Peyer's patch (tissue), 4 donors: Measurements from ENCODE around the gene DCLK1.

ENCODE experiments used
- CTCF ChIP-seq, 6 experiments: fragments of 450-650 bp in 4 of 6; fragments of 200-600 bp in 2 of 6; sonication (generic) in 1 of 6; IDR thresholded peaks; one replicate each; pipeline ENCODE4 v1.5.1; 2017 to 2019; ENCODE audit warnings: antibody characterized with exemption in 6 of 6, mild to moderate bottlenecking in 3 of 6, moderate library complexity in 1 of 6
- POLR2A ChIP-seq, 2 donors: fragments of 450-650 bp; IDR thresholded peaks; one replicate each; pipeline ENCODE4 v1.5.1; 2017; ENCODE audit warnings: antibody characterized with exemption in 2 of 2, mild to moderate bottlenecking in 2 of 2, moderate library complexity in 2 of 2

GRCh38 chr13:35992964-35993363 lies 138.2 kb downstream of the DCLK1 start:
- no peak for TF ChIP-seq CTCF (IDR thresholded peaks at IDR 0.05)
- no peak for TF ChIP-seq POLR2A (IDR thresholded peaks at IDR 0.05)
